IPS-NIHi11 (cell line): ENCODE data around the gene MTCL1.

Experiments
- DNase-seq: peaks from one replicate; pipeline ENCODE4 v3.0.0; 2012; ENCODE audit warnings: mixed read lengths, low spot score

The MTCL1 gene

DNA sequence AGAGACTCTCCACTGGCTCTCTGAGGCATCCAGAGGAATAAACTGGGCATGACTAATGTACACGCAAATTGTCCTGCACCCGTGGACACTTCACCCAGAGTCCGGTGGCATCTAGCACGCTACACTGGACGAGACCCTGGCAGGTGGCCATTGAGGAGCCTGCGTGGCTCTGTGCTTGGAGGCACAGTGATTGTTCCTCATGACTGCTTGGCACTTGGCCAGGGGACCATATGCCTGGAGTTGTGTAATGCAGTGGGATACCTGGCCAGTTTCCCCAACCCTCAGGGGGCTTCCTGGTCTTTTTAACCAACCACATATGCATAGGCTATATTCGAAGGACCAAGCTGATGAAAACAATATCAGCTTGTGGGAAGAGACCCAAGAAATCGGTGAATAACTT is 66.6 kb downstream of the MTCL1 start:
- no peak for DNase-seq

DNA sequence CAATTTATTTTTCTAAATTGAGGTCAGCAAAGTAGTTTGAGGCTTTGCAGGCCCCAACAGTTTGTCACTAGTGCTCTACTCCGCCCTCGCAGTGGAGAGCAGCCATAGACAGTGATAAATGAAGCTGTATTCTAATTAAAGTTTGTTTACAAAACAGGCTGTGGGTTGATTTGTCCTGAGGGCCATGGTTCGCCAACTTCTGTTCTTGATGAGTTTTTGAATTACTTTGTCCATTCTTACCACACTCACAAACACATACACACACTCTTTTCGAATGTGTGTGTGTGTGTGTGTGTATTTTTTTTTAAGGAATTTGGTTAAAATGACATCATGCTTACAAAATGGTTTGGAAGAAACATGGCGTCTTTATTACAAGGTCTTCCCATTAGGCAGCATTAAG is 68.6 kb downstream of the MTCL1 start:
- DNase-seq = no peak

DNA sequence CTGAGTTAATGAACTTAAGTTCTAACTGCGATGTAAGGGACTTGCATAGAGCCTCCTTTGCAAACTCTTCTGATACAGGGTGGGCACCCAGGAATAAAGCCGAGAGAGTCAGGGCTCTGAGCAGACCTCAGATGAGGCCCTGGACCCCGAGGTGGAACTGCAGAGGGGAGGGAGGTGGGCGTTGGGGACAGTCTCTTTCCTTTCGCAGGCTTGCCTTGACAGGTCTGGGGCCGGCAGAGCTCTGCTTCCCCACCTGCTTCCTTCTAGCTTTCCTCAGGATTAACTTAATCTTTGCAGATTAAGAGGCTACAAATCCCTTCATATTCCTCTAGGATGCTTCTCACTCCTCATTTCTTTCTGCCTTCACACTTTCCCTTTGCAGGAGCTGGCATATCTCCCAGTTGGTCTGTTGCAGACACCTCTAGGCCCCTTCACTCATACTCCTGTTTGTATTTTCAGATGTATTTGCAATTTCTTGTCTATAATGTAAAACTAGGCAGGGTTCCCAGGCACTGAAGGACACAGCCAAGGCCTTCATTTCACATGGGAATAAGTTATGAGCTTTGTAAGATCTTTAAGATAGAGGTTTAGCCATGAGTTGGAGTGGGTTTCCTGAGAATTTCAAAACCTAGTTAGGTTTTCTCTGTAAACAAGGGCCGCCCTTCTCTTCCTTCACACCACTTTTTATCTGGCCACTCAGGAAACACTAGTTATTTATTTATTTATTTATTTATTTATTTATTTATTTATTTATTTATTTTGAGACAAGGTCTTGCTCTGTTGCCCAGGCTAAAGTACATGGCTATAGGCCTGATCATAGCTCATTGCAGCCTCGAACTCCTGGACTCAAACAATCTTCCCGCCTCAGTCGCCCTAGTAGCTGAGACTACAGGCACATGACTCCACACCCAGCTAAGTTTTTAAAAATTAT is 70.9 kb downstream of the MTCL1 start:
- no peak for DNase-seq

DNA sequence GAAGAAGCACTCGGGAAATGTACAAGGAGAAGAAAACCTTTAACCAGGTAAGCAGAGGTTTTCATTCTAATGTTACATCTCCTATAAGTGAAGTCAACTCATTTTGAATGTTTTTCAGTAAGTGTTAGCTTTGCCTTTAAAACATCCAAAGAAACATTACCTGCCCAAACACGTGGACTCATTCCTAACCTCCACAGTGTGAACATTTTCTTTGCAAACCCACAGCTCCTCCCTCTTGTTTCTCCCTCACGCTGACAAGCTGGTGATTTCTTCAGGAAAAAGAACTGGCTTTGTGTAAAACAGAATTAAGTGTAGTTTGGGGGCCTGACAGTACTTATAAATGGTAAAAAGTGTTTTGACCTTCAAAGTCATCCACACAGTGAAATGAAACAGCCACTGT is 72.5 kb downstream of the MTCL1 start:
- no peak for DNase-seq

DNA sequence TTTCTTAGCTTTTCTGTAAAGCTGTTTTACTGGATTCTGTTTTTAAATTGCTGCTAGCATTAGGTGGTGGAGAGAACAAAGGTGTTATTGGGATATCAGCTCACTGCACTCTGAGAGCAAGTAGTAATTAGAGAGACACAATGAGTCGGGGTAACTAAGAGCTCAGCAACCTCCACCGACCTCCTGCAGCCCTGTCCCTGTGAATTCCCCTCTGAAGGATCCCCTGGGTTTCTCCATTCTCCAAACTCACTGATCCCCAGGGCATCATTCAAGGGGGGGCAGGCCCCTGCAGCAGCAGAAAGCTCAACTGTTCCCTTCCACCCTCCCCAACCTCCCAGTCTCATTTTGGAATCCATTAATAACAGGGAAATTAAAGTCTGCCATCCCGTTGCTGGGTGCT is 73.0 kb downstream of the MTCL1 start:
- no peak for DNase-seq

DNA sequence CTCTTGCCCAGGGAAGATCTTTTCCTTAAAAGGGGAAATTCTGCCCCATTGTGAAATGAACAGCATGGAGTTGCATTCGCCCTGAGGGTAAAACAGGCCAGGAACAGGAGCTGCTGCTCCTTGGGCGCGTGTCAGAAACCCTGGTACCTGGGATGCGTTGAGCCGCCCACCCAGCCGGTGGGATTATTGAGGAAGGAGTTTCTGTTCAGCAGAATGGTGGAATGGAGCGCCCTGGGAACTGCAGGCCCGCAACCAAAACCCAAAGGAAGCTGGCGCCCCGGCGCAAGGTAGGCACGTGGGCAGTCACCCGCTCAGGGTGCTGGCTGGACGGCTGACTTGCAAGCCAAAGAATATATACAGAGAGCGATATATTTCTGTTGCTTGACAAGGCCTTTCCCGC is 73.5 kb downstream of the MTCL1 start:
- DNase-seq = no peak

DNA sequence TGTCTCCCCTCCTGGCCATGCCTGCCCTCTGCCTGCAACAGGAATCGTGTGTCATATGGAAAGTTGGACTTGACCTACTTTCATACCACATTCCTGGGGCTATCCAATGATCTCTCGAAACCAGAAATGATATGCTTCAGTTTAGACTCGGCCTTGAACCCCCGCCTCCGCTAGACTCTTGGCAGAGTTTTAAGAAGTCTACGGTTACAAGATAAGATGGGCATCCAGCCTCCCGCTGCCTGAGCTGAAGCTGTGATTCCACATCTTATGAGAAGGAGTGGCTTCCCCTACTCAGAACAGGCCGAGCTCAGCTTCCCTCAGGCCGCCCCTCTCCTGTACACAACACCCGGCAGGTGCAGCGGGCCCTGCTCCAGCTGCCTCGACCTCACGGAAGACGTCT is 73.9 kb downstream of the MTCL1 start:
- DNase-seq = no peak

DNA sequence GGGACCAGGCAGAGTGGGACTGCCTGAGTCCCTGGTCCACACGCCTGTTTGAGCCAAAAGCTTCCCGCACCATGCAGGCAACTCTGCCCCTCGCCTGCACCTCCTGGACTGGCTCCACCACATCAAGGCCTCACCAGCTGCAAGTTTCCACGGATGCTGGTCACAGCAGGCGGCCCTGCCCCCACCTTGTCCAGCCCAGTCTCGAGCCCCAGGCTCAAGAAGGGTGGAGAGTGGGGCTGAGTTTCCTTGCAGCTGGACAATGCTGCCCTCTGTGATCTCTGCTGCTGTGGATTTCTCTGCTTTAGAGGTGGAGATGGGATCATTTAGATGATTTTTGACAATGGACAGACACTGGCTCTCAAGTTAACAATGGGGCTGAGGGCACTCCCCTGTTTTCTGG is 74.9 kb downstream of the MTCL1 start:
- DNase-seq = no peak

DNA sequence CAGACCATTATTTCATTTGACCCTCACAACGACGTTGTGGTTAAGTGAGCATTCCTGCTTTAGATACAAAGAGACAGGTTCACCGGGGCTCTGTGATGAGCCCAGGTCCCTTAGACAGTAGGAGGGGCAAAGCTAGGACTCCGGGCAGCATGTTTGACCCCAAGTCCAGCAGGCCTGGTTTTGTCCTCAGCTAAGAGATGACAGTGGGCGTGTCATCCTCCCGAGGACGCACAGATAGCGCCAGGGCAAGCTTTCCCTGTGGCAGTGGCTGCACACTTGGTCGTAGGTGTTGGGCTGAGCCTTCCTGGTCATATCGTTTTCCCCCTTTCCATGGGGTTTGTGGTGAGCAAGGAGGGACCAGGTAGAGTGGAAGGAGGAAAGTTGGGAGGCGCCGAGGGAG is 76.3 kb downstream of the MTCL1 start:
- DNase-seq = no peak

DNA sequence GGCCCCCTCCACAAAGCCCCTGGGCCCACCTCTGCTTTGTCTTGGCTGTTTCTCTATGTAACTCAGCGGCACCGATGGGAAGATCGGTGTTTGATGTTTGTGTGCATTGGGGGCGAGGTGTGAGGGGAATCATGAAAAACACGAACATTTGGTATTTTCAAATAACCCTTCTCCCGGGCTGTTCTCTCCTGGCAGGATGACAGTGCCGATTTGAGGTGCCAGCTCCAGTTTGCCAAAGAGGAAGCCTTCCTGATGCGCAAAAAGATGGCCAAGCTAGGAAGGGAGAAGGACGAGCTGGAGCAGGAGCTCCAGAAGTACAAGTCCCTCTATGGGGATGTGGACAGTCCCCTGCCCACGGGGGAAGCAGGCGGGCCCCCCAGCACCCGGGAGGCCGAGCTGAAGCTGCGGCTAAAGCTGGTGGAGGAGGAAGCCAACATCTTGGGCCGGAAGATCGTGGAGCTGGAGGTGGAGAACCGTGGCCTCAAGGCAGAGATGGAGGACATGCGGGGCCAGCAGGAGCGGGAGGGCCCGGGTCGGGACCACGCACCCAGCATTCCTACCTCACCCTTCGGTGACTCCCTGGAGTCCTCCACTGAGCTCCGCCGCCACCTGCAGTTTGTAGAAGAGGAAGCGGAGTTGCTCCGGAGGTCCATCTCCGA is 78.1 kb downstream of the MTCL1 start:
- no peak for DNase-seq

DNA sequence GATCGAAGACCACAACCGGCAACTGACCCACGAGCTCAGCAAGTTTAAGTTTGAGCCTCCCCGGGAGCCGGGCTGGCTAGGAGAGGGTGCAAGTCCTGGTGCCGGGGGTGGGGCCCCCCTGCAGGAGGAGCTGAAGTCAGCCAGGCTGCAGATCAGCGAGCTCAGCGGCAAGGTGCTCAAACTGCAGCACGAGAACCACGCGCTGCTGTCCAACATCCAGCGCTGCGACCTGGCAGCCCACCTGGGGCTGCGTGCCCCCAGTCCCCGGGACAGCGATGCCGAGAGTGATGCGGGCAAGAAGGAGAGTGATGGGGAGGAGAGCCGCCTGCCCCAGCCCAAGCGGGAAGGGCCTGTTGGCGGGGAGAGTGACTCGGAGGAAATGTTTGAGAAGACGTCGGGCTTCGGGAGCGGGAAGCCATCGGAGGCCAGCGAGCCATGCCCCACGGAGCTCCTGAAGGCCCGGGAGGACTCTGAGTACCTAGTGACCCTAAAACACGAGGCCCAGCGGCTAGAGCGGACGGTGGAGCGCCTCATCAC is 78.7 kb downstream of the MTCL1 start:
- no peak for DNase-seq

DNA sequence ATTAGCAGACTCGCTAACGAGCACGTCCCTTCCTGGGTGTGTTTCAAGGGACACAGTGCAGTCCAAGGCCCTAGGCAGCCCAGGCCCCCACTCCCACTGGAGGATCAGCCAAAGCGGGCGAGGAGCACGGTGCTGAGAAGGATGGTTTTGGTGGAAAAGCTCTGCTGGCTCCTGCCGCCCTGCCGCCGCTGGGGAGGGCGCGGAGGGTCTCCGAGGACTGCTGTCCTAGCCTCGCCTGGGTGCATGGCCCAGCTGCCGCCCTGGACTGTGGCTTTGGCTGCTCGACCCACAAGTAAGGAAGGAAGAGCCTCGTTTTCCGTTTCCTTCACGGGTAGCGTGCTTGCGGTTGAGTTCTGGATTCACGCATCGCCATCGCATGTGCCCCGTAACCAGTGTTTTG is 79.9 kb downstream of the MTCL1 start:
- no peak for DNase-seq

DNA sequence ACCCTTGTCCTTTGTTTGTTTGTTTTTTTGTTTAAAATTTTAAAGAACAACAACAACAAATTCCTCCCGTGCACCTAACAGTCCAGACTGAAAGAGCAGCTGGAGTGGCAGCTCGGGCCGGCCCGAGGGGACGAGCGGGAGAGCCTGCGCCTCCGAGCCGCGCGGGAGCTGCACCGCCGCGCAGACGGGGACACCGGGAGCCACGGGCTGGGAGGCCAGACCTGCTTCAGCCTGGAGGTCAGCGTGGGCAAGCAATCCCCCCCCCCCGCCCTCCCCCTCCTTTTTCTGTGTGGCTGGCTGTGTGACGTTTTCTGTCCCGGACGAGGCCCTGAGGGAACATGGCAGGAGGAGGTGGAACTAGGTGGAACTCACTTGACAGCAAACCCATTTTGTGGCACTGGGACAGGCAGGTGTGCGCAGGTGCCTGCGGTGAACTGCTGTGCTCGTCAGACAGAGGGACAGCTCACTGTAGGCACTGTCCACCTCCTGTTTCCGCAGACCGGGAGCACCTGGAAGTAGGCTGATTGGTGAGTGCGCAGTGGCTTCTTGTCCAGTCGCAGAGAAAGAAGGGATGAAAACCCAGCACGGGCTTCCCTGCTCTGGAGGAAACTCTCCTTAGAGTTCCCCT is 80.6 kb downstream of the MTCL1 start:
- DNase-seq = no peak

DNA sequence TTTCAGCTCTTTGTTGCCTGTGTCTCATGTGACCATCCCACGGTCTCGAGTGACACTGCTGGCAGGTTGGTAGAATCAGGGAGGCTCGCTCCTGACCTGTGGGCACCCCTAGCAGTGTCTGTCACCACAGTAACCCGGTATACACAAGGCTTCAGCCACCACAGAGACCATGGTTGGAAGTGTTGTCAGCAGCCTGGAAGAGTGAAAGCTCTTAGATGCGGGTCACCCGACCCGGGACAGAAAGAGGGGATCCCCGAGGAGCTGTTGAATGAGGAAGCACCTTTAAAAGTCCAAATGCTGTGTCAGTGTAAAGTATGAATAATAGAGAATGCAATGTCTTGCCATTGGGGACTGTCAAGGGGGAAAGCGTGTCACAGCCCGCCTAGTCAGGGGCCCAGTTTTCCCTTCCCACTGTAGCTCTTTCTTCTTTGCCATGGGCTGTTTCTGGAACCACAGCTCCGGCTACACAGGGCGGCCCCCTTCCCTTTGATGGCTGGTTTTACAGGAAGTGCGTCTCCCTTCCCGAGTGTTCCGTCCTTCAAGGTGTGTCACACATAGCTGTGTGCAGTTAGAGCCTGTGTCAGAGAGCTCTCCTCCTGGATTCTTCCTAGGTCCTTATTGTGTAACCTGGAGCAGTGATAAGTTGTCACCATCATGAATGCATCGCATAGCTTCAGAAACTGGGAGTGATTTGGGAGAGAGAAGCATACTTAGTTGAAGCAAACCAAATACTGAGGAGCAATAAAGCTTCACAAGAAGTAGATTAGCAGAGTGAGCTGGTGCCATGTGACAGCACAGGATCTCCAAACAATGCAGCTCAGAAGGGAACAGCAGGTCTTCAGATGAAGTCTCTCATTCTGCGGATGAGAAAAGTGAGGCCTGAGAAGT is 81.4 kb downstream of the MTCL1 start:
- DNase-seq = no peak

DNA sequence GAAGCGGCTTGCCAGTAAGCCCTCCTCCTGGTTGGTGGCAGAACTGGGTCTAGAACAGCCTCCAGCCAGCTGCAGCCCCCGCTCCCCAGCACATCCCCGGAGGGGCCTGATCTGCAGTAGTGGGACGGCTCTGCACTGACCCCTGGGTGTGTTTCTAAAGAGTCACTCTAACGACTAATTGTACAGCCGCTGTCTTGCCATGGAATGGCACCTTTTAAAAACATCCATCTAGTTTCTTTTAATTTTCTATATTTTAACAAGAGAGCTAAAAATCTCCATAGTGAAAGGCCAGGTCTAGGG is 82.0 kb downstream of the MTCL1 start:
- DNase-seq = no peak

DNA sequence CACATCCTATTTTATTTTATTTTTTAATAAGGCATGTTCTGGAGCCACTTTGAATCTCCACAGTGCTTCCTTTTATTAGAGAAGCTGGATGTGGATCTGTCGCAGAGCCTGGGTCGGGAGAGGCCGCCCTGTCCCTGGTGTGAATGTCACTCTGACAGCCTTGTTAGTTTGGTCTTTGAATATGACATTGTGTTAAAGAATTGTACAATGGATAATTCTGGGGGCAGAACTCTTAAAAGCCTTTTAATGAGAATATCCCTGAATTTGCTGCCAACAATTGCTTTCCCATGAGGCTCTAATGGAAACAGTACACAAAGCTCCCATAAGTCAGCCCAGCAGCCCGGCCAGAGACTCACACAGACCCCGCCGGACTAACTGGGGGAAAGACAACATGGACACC is 82.4 kb downstream of the MTCL1 start:
- DNase-seq = no peak

DNA sequence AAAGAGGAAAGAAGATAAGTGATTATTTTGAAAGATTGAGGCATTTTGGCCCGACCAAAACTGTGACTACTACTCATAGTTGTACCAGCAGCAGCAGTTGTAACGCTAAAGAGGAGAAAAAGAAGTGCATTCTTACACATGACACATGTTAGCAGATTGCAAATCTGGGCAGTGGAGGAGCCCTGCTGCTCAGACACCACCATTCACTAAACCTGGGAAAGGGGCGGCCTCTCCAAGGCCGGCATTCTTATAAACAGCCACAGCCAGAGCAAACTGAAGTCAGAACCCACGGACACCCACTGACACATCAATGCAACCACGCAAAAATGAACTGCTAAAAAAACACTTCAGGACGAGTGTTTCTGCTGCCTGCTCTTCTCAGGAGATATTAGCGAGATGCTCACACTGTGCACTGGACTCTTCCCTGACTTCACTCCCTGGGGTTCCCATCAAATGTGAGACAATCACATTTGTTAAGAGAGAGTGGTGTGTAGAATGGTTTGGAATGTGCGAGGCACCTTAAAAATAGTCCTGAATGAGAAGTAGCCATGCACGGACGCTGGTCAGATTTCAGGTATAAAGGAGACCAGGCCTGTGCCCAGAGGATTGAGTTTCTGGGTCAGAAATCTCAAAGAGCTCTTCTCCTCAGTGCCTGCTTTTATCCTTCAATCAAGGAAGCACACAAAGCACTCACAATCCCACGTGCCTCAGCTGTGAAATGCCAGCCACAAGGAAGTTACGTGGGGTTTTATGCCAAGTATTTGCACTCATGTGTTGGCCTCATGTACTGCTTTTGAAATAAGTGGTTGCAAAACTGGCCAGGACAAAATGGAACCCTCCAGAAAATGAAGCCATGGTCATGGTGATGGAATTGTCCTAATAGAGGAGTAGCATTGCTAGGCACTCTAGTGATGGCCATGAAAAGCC is 83.4 kb downstream of the MTCL1 start:
- DNase-seq = no peak

DNA sequence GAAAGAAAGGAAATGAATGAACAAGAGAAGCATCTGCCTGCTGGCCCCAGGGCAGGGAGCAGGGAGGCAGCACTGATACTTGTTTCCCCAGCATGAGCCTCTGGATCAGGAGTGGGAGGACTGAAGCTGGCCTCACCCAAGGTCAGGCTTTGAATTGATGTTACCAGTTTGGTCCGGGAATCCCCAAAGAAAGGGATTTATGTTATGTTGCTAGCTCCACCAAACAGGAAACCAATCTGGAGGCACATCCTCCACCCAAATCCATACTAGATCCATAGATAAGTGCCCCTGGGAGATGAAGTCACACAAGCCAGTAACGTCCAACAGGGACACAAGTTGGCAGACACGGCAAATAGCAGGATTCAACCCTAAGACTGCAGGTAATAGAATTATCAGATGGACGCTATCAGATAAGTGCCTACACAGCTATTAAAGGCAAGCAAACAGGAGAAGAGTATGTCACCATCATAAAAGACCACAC is 85.9 kb downstream of the MTCL1 start:
- no peak for DNase-seq

DNA sequence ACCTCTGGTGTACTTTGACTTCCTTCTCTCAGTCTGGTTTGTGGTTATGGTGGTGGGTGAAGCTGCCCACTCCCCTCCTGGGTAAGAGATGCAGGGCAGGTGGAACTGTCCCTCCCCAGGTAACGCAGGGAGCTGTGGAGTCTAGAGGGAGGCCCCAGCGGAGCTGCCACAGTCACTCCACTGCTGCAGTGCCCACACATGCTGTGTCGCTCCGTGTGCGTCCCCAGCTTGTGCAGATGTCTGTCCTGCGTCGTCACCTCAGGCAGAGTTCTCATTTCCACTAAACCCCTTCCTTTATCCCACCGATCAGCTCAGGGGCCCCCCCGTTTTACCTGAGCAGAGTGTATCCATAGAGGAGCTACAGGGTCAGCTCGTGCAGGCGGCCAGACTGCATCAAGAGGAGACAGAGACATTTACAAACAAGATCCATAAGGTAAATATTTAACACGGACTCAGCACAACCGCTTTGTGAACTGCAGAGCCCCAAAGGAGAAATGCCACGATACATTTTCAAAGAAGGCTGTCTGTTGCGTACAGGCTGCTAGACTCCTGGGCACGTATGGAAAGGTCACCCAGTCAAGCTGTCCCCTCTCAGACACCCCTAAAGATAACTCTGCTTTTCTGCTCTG is 87.4 kb downstream of the MTCL1 start:
- no peak for DNase-seq

DNA sequence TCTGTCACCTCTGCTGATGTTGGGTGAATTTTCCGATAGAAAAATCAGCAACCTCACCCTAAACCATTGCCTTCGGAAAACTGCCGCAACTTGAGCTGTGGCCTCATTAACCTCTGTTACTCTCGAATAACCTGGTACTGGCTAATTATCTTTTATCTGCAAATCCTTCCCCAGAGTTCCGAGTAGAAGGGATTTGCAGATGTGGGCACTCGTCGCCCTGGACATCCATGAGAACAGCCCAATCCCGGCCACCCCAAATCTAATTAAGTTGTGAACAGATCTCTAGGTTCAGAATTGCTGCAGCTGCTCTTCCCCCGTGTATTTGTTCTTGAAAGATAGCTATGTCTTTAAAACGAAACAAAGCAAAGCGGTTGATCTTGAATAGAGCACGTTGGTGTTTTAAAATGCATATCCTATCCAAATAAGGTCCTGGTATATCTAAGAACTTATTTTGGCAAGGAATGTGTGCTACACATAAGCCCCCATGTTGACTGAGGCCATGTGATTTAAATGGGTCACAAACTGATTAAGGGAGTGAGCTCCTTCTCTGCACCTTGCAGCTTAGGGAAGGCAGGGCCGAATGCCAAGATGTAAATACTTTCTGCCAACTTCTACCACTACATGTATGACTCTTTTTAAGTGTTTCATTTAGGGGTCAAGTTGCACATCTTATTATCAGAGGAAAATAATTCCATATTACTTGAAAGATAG is 88.2 kb downstream of the MTCL1 start:
- no peak for DNase-seq
